Measurements from ENCODE around the gene SLC39A7.

The SLC39A7 gene
- 69.2 to 82.8 reads per million in 2 donors for total RNA-seq

GRCh38 chr6:33200219-33201146, at the start of gene SLC39A7, which contains the start of gene RXRB:
TSS of gene SLC39A7 (plus strand) at chr6:33200867. CDS start at chr6:33201246, 379 bp downstream.
TSS of gene RXRB (minus strand) at chr6:33200665. CDS start at chr6:33200476, 189 bp downstream.
- peak; percentile 78 for DNase-seq

GRCh38 chr6:33151050-33151449, 49.6 kb upstream of the SLC39A7 start:
- no peak for DNase-seq

GRCh38 chr6:33154349-33154748, 46.3 kb upstream of the SLC39A7 start:
- no peak for DNase-seq

GRCh38 chr6:33156561-33156960, 44.1 kb upstream of the SLC39A7 start:
- no peak for DNase-seq

- DNase-seq = no peak
These were observed 43.7 kb upstream of the SLC39A7 start for GRCh38 chr6:33156964-33157363.

GRCh38 chr6:33160096-33160495, 40.6 kb upstream of the SLC39A7 start:
- DNase-seq = no peak

- no peak for DNase-seq
These were observed 39.8 kb upstream of the SLC39A7 start for GRCh38 chr6:33160728-33161344.

- peak; percentile 70 for DNase-seq
These were observed 39.0 kb upstream of the SLC39A7 start for GRCh38 chr6:33161354-33162331.

- no peak for DNase-seq
These were observed 37.1 kb upstream of the SLC39A7 start for GRCh38 chr6:33163540-33163939.

GRCh38 chr6:33164176-33164575, 36.5 kb upstream of the SLC39A7 start:
- no peak for DNase-seq

GRCh38 chr6:33164665-33165373, 35.8 kb upstream of the SLC39A7 start:
- no peak for DNase-seq

GRCh38 chr6:33165581-33166258, 34.9 kb upstream of the SLC39A7 start:
- no peak for DNase-seq

- no peak for DNase-seq
These were observed 34.3 kb upstream of the SLC39A7 start for GRCh38 chr6:33166363-33166762.

GRCh38 chr6:33166811-33167210, 33.9 kb upstream of the SLC39A7 start:
- DNase-seq = no peak

GRCh38 chr6:33167374-33168283, 33.0 kb upstream of the SLC39A7 start:
- no peak for DNase-seq

- no peak for DNase-seq
These were observed 32.4 kb upstream of the SLC39A7 start for GRCh38 chr6:33168284-33168601.

- no peak for DNase-seq
These were observed 32.0 kb upstream of the SLC39A7 start for GRCh38 chr6:33168639-33169038.

- DNase-seq = no peak
These were observed 31.1 kb upstream of the SLC39A7 start for GRCh38 chr6:33169291-33170175.

All from activated gamma-delta T cell (primary cell).